ENCODE measurements around the gene SLC47A1. TPM values are rescaled to one million over a fixed set of nuclear protein-coding genes. Genes with fewer than 3 reads are reported as not detected.
"Not testable (repeated sequence)": the region's sequence is repeated elsewhere in the genome, so short reads cannot be mapped to it uniquely, and the experiment has no call there.

The SLC47A1 gene
- total RNA-seq, 4 donors from 2014 or later = 34.2 to 257 (median 133) TPM

GRCh38 chr17:19520641-19521040, 13.0 kb upstream of the SLC47A1 start:
- in situ Hi-C loops (cut with MboI; ENCODE audit: low sequenced_read_pairs in 4 of 4) (loop anchor here in 1 of 4 donors (25.0 kb wide), 1 partner anchor 117 kb away; the partner anchor contains the start of gene ALDH3A2), intact Hi-C loops (cut with DNase I; ENCODE audit: low total_unique reads) (no loop called here)
- no peaks in the 10 kb centered on the region for H3K4me1 ChIP-seq
- no peak for DNase-seq
- H3K4me3 ChIP-seq = no peak overlapping the region
- TF ChIP-seq CTCF (IDR thresholded peaks at IDR 0.05 in 4 of 5, conservative IDR thresholded peaks at IDR 0.05 in 1 of 5) (no peak), POLR2A (IDR thresholded peaks at IDR 0.05) (no peak)
- no peak overlapping the region for H3K27ac ChIP-seq
- no peaks in the 10 kb centered on the region for H3K36me3 ChIP-seq
- ATAC-seq = no peak
- no peaks in the 10 kb centered on the region for H3K9me3 ChIP-seq
- H3K27me3 ChIP-seq = no peaks in the 10 kb centered on the region

- no peak for TF ChIP-seq POLR2A (IDR thresholded peaks at IDR 0.05)
- TF ChIP-seq CTCF (IDR thresholded peaks at IDR 0.05 in 4 of 5, conservative IDR thresholded peaks at IDR 0.05 in 1 of 5) = no peak
- in situ Hi-C loops (cut with MboI; ENCODE audit: low sequenced_read_pairs in 4 of 4) = loop anchor here in 1 of 4 donors (25.0 kb wide), 1 partner anchor 114 kb away; the partner anchor contains the start of gene ALDH3A2
- Histone ChIP-seq H3K27me3 (no peaks in the 10 kb centered on the region), H3K4me3 (no peak overlapping the region), H3K27ac (no peak overlapping the region), H3K9me3 (no peaks in the 10 kb centered on the region), H3K4me1 (no peaks in the 10 kb centered on the region), H3K36me3 (no peaks in the 10 kb centered on the region)
- DNase-seq = no peak
- ATAC-seq = no peak
- intact Hi-C loops (cut with DNase I; ENCODE audit: low total_unique reads) = no loop called here
These were observed 10.0 kb upstream of the SLC47A1 start for GRCh38 chr17:19523690-19524089.

- ATAC-seq; in situ Hi-C loops (cut with MboI; ENCODE audit: low sequenced_read_pairs in 4 of 4): not testable (repeated sequence)
- H3K27ac ChIP-seq = peak overlapping the region in 1 of 4 donors; percentile 16
These were observed 6.7 kb upstream of the SLC47A1 start for GRCh38 chr17:19526950-19527349.

GRCh38 chr17:19531780-19532501, 1.7 kb upstream of the SLC47A1 start:
- intact Hi-C loops (cut with DNase I; ENCODE audit: low total_unique reads) (loop anchor here (5.0 to 10.0 kb wide), 2 partner anchors 157 to 220 kb away; partner anchors contain the start of gene MAPK7), in situ Hi-C loops (cut with MboI; ENCODE audit: low sequenced_read_pairs in 4 of 4) (no loop called here)
- no peaks in the 10 kb centered on the region for H3K27me3 ChIP-seq
- no peak overlapping the region for H3K4me3 ChIP-seq
- DNase-seq (no peak), ATAC-seq (no peak)
- peaks cover 24% of the 10 kb centered on the region in 2 donors for H3K4me1 ChIP-seq
- TF ChIP-seq CTCF (IDR thresholded peaks at IDR 0.05 in 4 of 5, conservative IDR thresholded peaks at IDR 0.05 in 1 of 5) = no peak
- TF ChIP-seq POLR2A (IDR thresholded peaks at IDR 0.05) = no peak
- H3K9me3 ChIP-seq = no peaks in the 10 kb centered on the region
- H3K27ac ChIP-seq = peak overlapping the region in 1 of 4 donors; percentile 93
- no peaks in the 10 kb centered on the region for H3K36me3 ChIP-seq

More at GRCh38 chr17:19526950-19527349, 6.7 kb upstream of the SLC47A1 start:
- H3K4me1 ChIP-seq; intact Hi-C loops (cut with DNase I; ENCODE audit: low total_unique reads); H3K27me3 ChIP-seq; H3K36me3 ChIP-seq; DNase-seq; H3K9me3 ChIP-seq; H3K4me3 ChIP-seq: not testable (repeated sequence)

- H3K27ac ChIP-seq = peak overlapping the region; percentile 89 to 94 (median 91)
These were observed 477 bp upstream of the SLC47A1 start for GRCh38 chr17:19533036-19533717.

More at GRCh38 chr17:19533036-19533717, 477 bp upstream of the SLC47A1 start:
- intact Hi-C loops (cut with DNase I; ENCODE audit: low total_unique reads) (loop anchor here (5.0 to 10.0 kb wide), 2 partner anchors 158 to 219 kb away; partner anchors contain the start of gene MAPK7), in situ Hi-C loops (cut with MboI; ENCODE audit: low sequenced_read_pairs in 4 of 4) (no loop called here)
- ATAC-seq (peak; percentile 3 to 6), DNase-seq (peak in 1 of 2 donors; percentile 23)
- TF ChIP-seq CTCF (IDR thresholded peaks at IDR 0.05 in 4 of 5, conservative IDR thresholded peaks at IDR 0.05 in 1 of 5) (no peak), POLR2A (IDR thresholded peaks at IDR 0.05) (no peak)
- Histone ChIP-seq H3K9me3 (no peaks in the 10 kb centered on the region), H3K36me3 (no peaks in the 10 kb centered on the region), H3K4me1 (peaks cover 36 to 37% of the 10 kb centered on the region in 2 donors), H3K27me3 (no peaks in the 10 kb centered on the region), H3K4me3 (peak overlapping the region; percentile 72 to 89 (median 80))
